HS-27A (cell line): ENCODE measurements around the gene ENTPD1.
"Not testable (repeated sequence)": the region's sequence is repeated elsewhere in the genome, so short reads cannot be mapped to it uniquely, and the experiment has no call there.

Experiments
- DNase-seq: peaks from one replicate; pipeline ENCODE4 v3.0.0-alpha.2; 2012; ENCODE audit warnings: low read depth, missing footprints

The ENTPD1 gene

DNA sequence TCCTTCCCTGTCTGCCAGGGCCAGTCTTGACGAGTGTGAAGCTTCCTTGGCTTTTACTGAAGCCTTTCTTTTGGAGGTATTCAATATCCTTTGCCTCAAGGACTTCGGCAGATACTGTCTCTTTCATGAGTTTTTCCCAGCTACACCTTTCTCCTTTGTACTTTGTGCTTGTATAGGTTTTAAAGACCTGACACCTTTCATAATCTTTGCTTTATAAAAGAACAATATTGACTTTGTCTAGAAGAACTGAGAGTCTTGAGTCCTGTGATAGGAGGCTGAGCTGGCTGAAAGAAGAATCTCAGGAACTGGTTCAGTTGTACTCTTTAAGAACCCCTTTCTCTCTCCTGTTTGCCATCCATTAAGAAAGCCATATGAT lies 110.5 kb downstream of the ENTPD1 start:
- DNase-seq = no peak

DNA sequence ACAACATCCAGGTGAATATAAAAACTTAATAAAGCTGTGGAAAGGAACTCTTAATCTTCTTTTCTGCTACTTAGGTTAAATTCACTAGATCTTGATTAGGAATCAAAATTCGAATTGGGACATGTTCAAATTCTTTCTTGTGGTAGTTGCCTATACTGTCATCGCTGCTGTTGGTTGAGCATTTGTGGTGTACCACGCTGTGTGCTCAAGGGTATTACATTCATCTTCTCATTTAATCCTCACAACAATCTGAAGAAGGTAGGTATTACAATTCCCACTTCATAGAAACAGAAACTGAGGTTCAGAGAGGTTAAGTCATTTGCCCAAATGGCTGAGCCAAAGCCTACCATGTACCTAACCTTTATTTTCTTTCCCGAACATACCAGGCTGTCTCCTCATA lies 111.9 kb downstream of the ENTPD1 start:
- DNase-seq = no peak

DNA sequence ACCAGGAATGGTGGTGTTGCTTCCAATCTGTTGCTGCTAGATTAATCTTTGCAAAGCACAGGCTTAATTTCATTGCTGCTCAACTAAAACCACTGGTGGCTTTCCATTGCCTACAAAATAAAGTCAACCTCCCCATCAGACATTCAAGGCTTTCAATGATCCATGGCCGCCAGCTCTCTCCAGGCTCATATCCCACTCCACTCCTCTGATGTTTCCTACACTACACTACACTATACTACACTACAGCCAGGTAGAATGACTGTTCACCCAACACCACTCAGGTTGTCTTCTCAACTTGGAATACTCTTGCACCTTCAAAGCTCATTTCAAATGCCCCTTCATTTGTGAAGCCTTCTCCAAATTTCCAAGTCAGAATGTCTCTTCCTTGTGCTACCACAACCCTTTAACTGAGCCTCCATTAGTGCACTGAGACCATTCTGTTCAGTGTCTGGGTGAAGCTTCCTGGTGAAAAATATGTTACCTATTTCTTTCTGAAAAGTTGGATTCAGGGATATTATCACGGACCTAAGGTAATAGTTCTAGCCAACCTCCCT lies 116.3 kb downstream of the ENTPD1 start:
- no peak for DNase-seq

DNA sequence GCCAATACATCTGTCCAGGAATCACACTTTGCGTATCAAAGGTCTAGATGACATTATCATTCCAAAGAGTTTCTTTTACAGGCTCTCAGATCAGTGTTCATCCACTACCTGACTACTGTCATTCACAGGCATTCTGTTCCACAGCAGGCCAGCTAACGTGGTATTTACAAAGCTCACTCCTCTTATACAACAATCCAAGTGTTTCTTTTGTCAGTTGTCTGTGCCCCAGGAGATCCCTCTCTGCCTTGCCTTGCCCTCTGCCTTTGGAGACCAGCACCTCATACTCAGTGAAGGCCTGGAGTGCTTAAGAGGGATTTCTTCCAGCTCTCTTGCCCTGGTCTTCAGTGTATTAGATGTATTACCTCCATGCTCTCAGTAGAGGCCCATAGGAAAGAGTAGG lies 117.2 kb downstream of the ENTPD1 start:
- DNase-seq = no peak

DNA sequence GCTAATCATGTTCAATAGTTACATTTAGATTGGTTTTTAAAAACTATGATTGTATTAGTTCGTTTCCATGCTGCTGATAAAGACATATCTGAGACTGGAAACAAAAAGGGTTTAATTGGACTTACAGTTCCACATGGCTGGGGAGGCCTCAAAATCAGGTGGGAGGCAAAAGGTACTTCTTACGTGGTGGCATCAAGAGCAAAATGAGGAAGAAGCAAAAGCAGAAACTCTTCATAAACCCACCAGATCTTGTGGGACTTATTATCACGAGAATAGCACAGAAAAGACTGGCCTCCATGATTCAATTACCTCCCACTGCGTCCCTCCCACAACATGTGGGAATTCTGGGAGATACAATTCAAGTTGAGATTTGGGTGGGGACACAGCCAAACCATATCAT lies 117.7 kb downstream of the ENTPD1 start:
- DNase-seq = no peak

DNA sequence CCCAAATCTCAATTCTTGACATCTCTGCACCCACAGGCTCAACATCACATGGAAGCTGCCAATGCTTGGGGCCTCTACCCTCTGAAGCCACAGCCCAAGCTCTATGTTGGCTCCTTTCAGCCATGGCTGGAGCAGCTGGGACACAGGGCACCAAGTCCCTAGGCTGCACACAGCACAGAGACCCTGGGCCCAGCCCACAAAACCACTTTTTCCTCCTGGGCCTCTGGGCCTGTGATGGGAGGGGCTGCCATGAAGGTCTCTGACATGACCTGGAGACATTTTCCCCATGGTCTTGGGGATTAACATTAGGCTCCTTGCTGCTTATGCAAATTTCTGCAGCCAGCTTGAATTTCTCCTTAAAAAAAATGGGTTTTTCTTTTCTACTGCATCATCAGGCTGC lies 118.8 kb downstream of the ENTPD1 start:
- DNase-seq = not testable (repeated sequence)

DNA sequence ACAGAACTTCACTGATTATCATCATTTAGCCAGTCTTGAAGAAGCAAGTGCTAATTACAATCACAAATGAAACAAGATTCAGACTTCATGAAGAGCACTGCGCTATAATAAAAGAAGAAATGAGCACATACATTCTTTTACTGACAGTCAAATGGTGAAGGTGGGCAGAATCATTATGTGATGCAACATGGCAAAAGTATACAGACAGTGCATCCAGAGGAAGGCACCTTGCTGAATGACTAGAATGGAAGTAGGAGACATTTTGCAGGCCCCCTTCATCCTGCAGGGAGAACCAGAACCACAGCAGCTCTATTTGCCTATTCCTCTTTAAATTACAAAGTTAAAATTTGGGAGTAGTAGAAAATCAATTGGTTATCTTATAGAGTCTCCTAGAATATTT lies 120.8 kb downstream of the ENTPD1 start:
- DNase-seq = no peak

DNA sequence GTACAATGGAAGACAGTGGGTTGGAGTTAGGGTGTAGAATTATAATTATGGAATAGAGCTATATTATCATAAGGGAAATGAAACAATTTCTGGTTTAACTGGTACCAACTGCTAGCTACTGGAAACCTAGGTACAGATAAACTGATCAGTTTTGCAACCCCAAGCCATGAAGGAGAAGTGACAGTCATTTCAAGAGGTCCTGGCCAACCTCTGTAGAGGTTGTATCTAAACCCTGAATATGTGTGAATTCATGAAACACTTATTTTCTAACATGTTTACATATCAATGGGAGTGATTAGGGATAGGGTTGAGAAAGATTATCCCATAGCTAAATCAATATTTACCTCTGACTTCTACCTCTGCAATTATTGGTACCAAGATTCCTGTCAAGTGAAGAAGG lies 121.9 kb downstream of the ENTPD1 start:
- no peak for DNase-seq

DNA sequence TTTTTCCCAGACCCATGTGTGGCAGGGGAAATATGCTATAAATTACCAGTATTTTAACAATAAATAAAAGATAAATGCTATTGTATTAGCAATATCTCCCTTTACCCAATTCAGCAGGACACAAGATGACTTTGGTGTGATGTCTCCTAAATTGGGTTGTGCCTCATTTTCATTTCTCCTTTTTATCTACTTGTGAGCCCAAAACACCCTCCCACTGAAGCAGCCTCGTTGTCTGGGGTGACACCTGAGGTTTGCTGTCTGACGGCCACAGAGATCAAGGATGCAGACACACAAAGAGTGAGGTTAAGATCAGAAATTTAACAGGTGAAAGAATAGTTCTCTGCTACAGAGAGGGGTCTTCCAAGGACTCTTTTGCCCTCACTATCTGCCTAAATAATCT lies 124.7 kb downstream of the ENTPD1 start:
- no peak for DNase-seq

DNA sequence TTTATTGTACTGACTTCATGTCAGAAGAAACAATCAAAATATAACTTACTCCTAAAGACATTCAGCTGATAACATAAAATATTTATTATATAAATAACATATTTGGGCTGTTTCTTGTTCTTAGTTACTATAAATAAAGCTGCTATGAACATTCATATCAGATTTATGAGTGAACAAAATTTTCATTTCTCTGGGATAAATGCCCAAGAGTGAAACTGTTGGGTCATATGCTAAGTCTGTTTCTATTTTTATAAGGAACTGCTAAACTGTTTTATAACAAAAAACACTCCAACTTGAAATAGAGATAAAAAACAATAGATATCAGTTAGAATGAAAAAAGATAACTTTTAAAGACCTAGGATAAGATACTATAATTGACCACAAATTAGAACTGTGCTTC lies 125.4 kb downstream of the ENTPD1 start:
- no peak for DNase-seq

DNA sequence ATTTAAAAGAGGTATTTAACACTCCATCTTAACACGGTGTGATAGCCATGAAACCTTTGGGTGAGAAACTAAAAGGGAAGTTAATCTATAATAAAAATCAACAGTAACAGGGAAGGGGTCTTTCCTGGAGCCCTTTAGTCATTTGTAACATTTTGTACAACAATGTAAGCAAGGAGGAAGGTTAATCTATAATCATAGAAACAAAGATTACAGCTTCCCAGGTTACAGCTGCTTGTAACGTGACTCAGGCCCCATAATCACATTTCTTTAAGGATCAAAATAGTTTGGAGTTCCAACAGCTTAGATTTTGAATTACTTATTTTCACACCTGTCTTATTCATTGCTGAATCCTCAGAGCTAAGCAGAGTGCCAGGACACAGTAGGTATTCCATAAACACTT lies 133.9 kb downstream of the ENTPD1 start:
- no peak for DNase-seq

DNA sequence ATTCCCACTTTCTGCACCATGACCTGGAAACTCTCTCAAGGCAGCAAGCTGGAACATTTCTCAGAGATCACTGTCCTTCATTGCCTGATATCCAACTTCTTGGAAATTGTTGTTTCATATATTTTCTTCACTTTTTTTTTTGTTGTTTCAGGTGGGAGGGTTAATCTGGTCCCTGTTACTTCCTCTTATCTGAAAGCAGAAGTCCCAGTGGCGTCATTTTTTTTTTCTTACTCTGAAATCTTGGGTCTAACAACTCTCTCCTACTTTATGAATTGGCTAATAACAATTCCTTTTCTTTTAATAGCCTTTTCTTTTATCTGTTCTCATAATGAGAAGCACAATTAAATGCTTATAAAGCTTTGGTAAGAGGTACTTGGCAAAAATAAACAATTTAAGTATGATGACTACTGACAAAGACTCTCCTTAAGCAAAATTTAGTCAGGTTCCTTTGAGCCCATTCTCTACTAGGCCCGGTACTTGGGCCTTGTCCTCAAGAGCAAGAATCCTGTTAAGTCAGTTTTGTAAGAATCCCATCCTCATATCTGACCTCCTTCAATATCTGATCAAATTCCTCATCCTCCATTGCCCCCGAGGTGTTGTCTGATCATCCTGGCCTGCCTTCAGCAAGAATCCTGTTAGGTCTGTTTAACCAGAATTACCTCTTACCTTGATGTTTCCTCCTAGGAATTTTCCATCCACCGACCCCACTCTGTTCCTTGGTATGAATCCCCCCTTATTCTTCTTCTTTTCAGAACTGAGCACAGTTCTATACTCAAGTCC lies 140.3 kb downstream of the ENTPD1 start:
- no peak for DNase-seq

DNA sequence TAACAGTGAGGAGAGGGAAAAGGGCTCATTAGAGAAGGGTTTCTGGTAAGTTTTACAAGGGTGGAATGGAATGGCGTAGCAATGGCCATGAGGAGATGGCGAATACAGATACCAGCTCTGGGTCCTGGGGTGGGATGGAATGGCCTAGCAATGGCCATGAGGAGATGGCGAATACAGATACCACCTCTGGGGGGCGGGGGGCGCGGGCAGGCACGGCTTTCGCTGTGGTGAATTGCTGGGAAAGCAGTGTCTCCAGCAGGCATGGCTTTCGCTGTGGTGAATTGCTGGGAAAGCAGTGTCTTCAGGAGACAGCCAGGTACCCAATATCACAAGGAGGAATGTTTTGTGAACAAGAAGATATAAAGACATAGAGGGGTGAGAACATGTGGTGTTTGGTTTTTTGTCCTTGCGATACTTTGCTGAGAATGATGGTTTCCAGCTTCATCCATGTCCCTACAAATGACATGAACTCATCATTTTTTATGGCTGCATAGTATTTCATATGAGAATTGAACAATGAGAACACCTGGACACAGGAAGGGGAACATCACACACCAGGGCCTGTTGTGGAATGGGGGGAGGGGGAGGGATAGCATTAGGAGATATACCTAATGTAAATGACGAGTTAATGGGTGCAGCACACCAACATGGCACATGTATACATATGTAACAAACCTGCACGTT lies 150.1 kb downstream of the ENTPD1 start:
- DNase-seq = not testable (repeated sequence)

DNA sequence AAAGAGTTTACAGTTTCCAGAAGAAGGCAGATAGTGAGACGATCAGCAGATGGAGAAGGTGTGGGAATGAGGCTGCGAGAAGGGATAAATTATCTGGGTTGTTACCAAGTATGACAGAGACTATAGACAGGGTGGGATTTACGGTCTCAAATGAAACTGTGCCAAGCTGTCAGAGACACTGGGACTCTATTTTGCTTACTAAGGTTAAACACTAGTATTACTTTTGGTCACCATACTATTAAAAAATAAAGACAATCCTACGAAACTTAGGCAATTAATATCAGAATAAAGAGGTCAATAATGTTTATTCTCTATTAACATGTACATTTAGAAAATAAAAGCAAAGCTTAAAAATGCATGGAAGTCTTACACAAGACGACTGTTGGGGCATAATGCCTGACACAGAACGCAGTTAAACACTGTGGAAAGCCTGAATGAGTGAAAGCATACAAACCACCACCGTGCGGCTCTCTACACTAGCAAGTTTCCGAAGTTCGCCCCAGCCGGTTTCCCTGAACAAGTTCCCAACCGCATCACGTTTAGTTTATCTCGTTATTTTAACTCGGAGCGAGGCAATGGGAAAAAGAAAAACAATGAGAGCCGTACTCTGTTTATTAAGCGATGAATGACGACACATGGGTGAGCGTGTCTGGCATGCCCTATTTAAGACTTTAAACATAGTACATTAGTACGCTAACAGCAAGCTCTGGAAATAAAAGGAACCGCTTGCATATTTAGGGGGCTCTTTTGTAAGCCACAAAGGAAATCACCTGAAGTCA lies 150.9 kb downstream of the ENTPD1 start:
- DNase-seq = peak; percentile 17

DNA sequence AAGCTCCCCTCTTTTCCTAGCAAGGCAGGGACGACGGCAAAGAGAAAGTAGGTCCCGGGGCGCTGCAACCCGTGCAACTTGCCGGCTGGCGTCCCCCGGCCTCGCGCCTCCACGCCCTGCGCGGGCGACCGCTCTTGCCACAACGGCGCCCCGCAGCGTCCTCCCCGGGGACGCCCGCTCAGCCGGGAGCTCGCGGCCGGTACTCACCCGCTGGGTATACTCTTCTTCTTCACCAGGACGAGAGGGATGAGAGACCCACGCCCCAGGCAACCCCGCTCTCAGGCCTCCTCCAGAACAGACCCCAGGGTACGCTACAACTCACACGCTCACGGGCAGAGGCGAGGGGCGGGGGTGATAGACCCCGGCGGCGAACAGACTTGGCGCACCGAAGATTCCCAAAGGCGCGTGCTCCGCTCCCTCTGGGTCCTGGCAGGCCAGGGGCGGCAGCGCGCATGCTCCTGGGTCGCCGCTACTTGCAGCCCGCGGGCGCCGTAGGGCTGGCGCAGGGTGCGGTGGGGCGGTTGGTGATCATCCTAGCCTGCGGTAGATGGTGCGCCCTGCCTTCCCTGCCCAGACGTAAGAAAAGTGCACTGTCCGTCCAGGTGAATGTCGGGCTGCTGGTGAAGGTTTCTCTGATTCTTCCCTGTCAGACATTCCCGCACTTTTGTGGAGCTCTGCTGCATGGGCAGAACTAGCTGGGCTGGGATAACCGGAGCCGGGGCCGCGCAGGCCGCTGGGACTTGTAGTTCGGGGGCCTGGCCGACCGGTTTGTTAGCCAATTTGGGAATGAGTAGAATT lies 151.7 kb downstream of the ENTPD1 start, which contains the start of gene CC2D2B:
Gene CC2D2B, plus strand, starts transcription at position 520 of the 798 bp plus-strand sequence. CDS start 3,349 bp downstream, outside the sequence.
- peak; percentile 34 for DNase-seq

DNA sequence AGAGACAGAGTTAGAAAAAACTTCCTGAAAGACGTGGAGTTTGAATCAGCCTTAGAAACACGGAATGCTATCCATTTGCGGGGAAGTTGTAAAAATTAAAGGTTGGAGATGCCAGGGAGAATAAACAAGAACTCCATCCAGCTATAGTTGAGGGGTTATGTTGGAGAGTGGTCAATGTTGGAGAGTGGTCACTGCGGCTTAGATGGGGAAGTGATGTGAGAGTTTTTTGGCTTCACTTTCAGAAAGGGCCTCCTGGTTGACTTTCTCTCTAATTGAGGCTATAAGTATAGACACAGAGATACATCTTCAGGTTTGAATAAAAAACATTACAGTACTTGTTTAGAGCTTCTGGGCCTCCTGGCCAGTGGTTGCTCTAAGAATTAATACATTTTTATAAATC lies 152.5 kb downstream of the ENTPD1 start:
- DNase-seq = no peak

DNA sequence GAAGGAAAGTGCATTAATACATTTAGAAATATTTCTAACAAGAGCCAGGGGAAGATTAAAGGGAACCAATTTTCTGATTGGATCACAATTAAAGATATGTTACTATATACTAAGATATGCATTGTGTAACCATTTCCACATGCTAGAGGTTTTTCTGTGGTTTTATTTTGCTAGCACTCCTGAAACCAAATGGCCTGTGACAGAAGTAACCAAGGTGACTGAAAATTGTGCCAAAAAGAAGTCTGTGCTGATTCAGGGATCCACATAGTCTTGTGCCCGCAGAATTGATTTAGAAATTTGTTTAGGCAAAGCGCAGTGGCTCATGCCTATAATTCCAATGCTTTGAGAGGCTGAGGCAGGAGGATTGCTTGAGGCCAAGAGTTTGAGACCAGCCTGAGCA lies 153.6 kb downstream of the ENTPD1 start:
- DNase-seq = no peak

DNA sequence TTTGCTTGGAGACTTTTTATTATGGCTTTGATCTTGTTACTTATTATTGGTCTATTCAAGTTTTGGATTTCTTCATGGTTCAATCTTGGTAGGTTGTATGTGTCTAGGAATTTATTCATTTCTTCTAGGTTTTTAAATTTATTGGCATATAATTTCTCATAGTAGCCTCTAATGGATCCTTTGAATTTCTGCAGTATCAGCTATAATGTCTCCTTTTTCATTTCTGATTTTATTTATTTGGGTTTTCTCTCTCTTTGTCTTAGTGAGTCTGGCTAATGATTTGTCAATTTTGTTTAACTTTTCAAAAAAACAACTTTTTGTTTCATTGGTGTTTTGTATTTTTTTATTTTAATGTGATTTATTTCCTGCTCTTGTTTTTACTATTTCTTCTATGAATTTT lies 160.1 kb downstream of the ENTPD1 start:
- not testable (repeated sequence) for DNase-seq
